ENCODE data around the gene AGPAT1.
A peak's percentile ranks its signal among the peaks of the same experiment; 100 is the strongest.

Gene AGPAT1

DNA sequence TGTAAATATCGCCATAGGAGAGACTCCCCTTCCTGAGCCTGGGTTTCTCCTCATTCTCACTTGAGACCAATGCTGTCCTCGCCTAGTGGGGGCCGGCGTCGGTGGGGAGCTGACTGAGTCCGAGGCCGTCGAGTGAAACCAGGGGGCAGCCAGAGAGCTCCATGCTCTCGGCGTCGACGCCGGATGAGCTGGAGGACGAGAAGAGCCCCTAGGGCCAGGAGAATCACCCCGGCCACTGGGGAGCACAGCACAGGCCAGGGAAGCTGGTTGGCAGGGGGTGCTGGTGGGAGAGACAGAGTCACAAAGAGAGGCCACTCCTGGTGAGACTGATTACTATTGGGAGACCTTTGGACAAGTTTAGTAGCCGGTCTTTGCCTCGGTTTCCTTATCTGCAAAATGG is 23.0 kb upstream of the AGPAT1 start:
- TF ChIP-seq, protein P1, sequence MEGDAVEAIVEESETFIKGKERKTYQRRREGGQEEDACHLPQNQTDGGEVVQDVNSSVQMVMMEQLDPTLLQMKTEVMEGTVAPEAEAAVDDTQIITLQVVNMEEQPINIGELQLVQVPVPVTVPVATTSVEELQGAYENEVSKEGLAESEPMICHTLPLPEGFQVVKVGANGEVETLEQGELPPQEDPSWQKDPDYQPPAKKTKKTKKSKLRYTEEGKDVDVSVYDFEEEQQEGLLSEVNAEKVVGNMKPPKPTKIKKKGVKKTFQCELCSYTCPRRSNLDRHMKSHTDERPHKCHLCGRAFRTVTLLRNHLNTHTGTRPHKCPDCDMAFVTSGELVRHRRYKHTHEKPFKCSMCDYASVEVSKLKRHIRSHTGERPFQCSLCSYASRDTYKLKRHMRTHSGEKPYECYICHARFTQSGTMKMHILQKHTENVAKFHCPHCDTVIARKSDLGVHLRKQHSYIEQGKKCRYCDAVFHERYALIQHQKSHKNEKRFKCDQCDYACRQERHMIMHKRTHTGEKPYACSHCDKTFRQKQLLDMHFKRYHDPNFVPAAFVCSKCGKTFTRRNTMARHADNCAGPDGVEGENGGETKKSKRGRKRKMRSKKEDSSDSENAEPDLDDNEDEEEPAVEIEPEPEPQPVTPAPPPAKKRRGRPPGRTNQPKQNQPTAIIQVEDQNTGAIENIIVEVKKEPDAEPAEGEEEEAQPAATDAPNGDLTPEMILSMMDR (IDR thresholded peaks at IDR 0.05; ENCODE audit: extremely low read depth, insufficient read depth, missing control alignments) = no peak
- no peak for DNase-seq (ENCODE audit: low spot score)
- in situ Hi-C loops (cut with MboI; ENCODE audit: low pct_unique_long_range_greater_than_20kb, low sequenced_read_pairs, unreplicated experiment) = no loop called here

DNA sequence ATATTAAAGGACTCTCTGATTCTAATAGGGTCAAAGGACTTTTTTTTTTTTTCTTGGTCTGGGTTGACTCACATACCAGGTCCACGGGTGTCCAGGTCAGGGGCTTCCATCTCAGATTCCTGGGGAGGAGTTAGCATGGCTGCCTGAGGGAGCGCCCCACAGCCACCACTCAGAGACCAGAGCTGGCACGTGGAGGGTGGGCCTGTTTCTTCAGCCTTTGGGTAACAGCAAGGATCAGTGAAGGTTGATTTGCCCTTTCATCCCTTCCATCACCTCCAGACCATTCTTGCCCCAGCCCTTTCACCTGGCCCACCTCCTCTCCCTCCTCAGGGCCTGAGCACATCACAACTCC is 22.4 kb upstream of the AGPAT1 start:
- DNase-seq (ENCODE audit: low spot score) = no peak
- TF ChIP-seq, protein P1 (IDR thresholded peaks at IDR 0.05; ENCODE audit: extremely low read depth, insufficient read depth, missing control alignments) = no peak
- in situ Hi-C loops (cut with MboI; ENCODE audit: low pct_unique_long_range_greater_than_20kb, low sequenced_read_pairs, unreplicated experiment) = no loop called here

DNA sequence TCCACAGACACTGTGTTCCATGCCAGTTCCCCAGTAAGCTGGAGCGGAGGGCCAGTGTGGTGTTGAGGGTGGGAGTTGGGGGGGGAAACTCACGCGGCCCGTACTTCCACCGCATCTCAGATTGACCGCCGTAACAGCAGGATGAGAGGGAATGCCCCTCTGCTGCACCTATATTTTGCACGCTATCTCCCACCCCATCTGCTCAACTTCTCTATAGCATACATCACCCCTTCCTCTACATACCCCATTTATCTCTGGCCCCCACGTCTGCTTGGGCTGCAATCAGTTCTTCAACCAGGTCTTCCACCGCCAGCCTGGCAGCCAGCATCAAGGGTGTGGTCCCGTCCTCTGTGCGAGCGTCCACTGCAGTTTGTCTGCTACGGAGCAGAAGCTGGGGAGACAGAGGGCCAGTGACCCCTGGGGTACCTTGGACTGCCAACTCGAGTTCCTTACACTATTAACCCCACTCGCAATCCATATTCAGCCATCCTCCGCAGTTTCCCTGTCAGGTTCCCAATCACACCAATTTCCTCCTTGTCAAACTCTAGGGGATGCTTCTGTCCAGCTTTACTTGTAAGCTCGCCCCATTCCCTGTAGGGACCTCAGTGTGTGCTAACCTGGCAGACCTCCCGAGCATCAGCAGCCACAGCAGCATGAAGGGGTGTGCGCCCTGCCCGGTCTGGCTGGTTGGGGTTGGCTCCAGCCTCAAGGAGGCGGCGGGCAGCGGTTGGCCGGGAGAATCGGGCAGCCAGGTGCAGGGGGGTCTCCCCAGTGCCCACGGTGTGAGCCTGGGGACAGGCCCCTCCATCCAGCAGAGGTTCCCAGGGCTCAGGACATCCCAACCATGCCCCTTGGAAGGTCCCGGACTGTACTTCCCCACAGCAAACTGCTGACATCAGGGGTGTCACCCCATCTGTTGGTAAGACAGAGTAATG is 21.1 kb upstream of the AGPAT1 start:
- TF ChIP-seq, protein P1 (IDR thresholded peaks at IDR 0.05; ENCODE audit: extremely low read depth, insufficient read depth, missing control alignments) = no peak
- no peak for DNase-seq (ENCODE audit: low spot score)
- in situ Hi-C loops (cut with MboI; ENCODE audit: low pct_unique_long_range_greater_than_20kb, low sequenced_read_pairs, unreplicated experiment) = no loop called here

DNA sequence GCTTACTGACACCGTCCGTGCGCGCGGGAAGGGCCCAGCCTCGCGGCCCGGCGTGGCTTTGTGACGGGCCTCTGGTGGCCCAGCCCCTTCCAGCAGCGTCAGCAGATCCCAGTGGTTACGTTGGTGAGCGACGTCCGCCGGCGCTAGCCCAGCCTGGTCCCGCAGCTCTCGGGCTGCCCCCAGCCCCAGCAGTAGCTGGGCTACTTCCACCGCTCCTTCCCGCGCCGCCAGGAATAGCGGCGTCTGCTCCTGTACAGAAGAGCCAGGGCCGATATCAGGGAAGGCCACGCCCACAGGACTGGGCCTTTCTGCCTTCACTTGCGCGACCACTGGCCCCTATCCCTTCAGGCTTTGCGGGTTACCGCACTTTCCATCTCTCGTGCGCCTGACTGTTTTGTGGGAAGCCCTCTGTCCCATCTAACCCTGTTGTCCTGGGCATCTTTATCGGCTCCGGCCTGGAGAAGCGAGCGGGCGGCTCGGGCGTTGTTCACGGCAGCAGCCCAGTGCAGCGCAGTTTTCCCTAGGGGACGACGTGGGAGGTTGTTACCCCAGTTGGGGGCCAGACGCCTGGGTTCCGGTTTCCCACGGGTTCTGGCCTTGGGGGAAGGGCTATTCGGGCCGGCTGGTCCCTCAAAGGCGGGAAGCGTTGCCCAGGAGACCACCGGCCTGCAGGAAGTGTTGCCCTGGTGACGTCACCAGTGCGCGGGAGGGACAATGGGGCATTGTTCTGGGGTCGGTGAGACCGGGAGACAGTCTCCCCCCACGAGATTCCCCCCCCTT is 20.2 kb upstream of the AGPAT1 start:
- peak; percentile 97 for DNase-seq (ENCODE audit: low spot score)
- TF ChIP-seq, protein P1 (IDR thresholded peaks at IDR 0.05; ENCODE audit: extremely low read depth, insufficient read depth, missing control alignments) = no peak
- in situ Hi-C loops (cut with MboI; ENCODE audit: low pct_unique_long_range_greater_than_20kb, low sequenced_read_pairs, unreplicated experiment) = no loop called here

DNA sequence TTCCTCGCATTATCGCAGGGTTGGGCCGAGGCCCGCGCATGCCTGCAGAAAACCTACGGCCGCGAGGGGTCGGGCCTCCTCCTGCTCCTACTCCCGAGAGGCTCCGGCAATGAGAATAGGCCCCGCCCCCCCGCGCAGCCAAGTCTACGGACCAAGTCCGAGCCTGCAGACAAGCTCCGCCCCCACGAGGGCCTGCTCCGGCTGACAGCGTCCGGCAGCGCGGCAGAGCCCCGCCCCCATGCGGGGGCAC is 19.7 kb upstream of the AGPAT1 start:
- in situ Hi-C loops (cut with MboI; ENCODE audit: low pct_unique_long_range_greater_than_20kb, low sequenced_read_pairs, unreplicated experiment) = no loop called here
- TF ChIP-seq, protein P1 (IDR thresholded peaks at IDR 0.05; ENCODE audit: extremely low read depth, insufficient read depth, missing control alignments) = peak; percentile 10
- no peak for DNase-seq (ENCODE audit: low spot score)

DNA sequence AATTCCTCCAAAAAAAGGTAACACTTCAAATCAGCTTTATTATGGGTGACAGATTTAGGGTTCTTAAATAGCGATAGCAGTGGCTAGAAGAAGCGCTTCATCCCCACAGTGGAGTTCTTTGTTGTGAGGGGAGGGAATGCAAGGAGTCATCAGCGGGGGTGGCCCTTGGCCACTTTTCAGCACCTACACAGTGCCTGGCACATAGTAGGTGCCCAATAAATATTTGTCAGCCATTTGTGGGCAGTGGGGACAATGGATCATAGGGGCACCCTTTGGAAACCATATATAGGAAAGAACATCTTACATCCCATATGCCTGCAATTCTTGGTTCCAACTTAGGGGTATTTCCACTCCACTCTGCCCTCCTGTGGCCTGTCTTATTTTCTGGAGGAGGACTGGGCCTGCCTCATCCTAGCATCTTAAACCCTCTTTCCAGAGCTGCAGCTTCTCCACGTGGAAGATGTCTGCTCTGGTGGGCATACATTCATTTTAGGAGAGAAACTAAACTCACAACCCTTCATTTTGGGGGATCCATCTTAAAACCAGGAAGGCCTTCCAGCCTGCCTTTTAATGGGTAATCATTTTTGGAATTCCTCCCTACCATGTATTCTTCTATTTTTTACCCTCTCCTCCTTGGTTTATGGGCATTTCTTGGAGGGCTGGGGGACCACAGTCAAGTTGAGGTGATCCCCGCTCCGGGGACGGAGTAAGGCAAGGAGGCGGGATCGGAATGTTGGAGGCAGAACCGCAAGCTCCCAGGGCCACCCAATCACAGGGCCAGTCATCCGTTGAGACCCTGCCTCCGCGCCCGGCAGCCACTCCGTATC is 19.2 kb upstream of the AGPAT1 start:
- no peak for DNase-seq (ENCODE audit: low spot score)
- TF ChIP-seq, protein P1 (IDR thresholded peaks at IDR 0.05; ENCODE audit: extremely low read depth, insufficient read depth, missing control alignments) = peak; percentile 67
- in situ Hi-C loops (cut with MboI; ENCODE audit: low pct_unique_long_range_greater_than_20kb, low sequenced_read_pairs, unreplicated experiment) = no loop called here
